ENCODE data around the gene FHIT.

DNA sequence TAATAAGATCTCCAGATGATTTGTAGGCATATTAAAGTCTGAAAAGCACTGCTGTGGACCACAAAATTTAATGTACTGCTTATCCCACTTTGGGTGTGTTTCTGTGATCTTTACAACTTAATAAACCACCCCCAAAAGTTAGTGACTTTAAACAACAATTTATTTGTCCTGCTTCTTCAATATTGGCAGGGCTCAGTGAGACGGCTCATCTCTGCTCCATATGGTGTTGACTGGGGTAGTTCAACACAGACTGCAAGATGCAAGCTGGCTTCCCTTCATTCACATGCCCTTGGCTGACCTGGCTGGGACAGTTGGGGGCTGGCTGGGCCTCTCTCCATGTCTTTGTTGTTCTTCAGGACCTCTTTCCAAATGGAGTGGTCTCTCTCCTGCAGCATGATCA is 337.8 kb downstream of the FHIT start:
- TF ChIP-seq, protein P1, sequence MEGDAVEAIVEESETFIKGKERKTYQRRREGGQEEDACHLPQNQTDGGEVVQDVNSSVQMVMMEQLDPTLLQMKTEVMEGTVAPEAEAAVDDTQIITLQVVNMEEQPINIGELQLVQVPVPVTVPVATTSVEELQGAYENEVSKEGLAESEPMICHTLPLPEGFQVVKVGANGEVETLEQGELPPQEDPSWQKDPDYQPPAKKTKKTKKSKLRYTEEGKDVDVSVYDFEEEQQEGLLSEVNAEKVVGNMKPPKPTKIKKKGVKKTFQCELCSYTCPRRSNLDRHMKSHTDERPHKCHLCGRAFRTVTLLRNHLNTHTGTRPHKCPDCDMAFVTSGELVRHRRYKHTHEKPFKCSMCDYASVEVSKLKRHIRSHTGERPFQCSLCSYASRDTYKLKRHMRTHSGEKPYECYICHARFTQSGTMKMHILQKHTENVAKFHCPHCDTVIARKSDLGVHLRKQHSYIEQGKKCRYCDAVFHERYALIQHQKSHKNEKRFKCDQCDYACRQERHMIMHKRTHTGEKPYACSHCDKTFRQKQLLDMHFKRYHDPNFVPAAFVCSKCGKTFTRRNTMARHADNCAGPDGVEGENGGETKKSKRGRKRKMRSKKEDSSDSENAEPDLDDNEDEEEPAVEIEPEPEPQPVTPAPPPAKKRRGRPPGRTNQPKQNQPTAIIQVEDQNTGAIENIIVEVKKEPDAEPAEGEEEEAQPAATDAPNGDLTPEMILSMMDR (IDR thresholded peaks at IDR 0.05), result no peak
- no peak for TF ChIP-seq POLR2A (IDR thresholded peaks at IDR 0.05)
